Endothelial cell of umbilical vein (primary cell): Measurements from ENCODE around the gene ZFHX2.

Experiments used
- POLR2A ChIP-seq: IDR thresholded peaks from 2 replicates; pipeline ENCODE4 v1.6.1; 2012; ENCODE audit warnings: low read depth, mild to moderate bottlenecking, control low read depth, low read length
- POLR2AphosphoS5 ChIP-seq: IDR thresholded peaks from 2 replicates; pipeline ENCODE4 v1.6.1; 2012; ENCODE audit warnings: low read depth, mild to moderate bottlenecking, control low read depth, low read length, moderate library complexity; ENCODE audit not compliant: insufficient read depth
- TF ChIP-seq, protein P1 (sequence below), 2 donors: IDR thresholded peaks; 1 replicate in 1 of 2; 2 replicates in 1 of 2; pipeline ENCODE4 v1.5.1; 2011; ENCODE audit warnings: low read length in 2 of 2, mild to moderate bottlenecking in 2 of 2, moderate library complexity in 2 of 2, control low read depth in 1 of 2, inconsistent platforms in 1 of 2, low read depth in 1 of 2; ENCODE audit not compliant: insufficient read depth in 1 of 2; ENCODE audit errors: extremely low read depth in 1 of 2

DNA sequence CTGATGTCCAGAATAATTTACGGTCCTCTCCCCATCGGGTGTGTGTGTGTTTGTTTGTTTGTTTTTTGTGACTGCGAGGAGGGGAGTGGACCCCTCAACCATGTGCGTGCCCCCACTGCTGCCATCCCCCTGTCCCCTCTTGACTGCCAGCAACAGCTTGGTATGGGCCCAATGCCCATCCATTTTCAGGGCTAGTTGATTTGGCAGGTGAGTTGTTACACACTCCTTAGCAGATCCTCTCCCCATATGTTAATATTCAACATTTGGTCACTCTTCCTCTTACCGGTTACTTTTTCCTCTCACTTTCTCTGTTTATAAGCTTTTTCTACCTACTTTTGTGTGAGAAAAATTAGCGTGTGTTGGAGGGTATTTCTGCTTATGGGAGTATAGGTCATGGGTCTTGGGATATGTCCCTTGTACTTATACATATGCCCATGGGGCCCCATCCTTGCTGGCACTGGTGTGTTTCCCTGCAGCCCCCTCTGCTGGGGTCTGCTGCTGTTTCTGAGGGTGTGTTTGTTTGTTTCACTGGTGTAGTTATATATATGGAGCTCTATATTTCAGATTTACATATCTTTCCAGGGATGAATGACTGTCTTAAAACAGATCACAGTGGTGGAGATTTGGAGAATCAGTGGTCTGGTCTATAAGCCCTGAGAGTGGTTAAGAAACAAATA lies 33.8 kb downstream of the ZFHX2 start:
- no peak for TF ChIP-seq POLR2A
- TF ChIP-seq POLR2AphosphoS5, result no peak
- TF ChIP-seq, protein P1, sequence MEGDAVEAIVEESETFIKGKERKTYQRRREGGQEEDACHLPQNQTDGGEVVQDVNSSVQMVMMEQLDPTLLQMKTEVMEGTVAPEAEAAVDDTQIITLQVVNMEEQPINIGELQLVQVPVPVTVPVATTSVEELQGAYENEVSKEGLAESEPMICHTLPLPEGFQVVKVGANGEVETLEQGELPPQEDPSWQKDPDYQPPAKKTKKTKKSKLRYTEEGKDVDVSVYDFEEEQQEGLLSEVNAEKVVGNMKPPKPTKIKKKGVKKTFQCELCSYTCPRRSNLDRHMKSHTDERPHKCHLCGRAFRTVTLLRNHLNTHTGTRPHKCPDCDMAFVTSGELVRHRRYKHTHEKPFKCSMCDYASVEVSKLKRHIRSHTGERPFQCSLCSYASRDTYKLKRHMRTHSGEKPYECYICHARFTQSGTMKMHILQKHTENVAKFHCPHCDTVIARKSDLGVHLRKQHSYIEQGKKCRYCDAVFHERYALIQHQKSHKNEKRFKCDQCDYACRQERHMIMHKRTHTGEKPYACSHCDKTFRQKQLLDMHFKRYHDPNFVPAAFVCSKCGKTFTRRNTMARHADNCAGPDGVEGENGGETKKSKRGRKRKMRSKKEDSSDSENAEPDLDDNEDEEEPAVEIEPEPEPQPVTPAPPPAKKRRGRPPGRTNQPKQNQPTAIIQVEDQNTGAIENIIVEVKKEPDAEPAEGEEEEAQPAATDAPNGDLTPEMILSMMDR (IDR thresholded peaks at IDR 0.05; ENCODE audit: extremely low read depth in 1 of 2, insufficient read depth in 1 of 2, low read depth in 1 of 2, low read length in 2 of 2), result no peak
